Inflammatory macrophage treated with lipopolysaccharide for 1 hour (primary cell): ENCODE data around the gene CSMD2.

Source experiments
- DNase-seq, 2 donors: peaks; one replicate each; pipeline ENCODE4 v3.0.0-alpha.2; 2020 to 2022

CSMD2 gene

DNA sequence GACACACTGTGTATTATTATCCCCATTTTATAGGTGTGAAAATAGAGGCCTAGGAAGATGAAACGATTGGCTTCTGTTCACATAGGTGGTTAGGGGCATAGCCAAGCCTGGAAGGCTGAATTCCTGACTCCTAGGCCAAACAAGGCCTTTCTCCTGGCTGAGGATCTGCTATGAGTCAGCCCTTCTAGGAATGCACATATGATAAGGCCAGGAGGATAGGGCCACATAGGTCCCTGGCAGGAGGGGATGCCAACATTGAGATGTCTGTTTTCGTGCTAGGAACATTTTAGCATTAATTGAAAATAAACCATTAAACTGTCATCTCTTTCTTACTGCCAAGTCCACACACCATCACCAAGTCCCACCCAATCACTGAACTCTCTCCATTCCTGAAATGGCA lies 9.2 kb downstream of the CSMD2 start:
- DNase-seq = no peak

DNA sequence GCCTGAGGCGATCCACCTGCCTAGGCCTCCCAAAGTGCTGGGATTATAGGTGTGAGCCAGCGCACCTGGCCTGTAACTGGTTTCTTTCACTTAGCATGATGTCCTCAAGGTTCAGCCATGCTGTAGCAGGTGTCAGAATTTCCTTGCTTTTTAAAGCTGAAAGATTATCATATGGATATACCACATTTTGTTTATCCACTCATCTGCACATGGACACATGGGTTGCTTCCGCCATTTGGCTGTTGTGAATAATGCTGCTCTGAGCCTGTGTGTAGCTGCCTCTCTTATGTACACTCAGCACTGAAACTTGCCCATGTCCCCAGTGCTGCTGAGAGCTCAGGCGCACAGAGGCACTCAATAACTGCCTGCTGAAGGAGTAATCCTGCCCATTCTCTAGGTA lies 11.8 kb downstream of the CSMD2 start:
- no peak for DNase-seq

DNA sequence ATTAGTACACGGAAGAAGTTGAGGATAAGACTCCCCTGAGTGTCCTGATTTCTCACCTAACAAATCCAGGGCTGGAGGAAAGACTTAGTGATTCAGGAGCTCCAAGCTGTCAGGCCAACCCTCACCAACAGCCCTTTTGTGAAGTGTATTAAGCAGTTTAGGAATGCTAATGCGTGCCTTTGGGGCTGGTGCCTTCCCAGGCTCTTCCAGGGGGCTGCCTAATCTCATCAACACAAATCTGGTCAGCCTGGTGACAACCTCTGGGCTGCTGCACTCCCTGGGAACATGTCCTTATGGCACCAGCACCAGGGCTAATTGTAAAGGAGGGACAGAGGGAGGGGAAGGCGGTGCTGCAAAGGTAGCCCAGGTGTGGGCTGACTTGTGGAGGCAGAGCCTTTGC lies 15.5 kb downstream of the CSMD2 start:
- no peak for DNase-seq

DNA sequence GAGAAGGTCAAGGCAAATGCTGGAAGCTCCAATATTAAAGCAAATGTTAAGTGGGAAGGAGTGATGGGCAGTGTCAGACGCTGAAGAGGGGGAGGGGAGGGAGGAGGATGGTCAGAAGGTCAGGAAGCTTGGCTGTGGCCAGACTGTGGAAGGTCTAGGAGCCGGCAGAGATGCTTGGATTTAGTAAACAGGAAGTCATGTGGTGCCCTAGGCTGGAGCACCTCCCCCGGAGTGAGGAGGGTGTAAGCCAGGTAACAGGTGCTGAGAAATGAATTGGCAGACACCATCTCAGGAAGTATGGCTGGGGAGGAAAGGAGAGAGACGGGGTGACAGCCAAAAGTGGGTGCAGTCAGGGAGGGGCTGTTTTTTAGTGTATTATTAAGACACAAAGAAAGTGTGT lies 17.7 kb downstream of the CSMD2 start:
- no peak for DNase-seq

DNA sequence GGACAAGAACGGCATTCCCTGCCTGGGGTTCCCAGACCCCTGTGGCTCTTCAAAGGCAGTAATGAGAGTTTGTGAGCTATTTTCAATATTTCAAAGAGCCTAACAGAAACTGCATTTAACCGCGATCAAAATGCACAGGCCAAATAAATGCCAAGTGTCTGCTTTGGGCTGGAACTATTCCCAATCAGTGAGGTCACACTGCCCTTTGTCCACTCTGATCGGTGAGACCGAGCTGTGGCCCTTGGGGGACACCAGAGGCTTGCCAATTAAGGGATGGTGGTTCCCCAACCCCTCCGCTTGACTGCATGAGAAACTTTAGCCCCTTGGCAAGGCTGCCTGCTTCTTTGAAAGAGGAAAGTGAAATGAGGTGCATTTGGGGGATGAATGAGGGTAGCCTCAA lies 20.3 kb downstream of the CSMD2 start:
- DNase-seq = no peak

DNA sequence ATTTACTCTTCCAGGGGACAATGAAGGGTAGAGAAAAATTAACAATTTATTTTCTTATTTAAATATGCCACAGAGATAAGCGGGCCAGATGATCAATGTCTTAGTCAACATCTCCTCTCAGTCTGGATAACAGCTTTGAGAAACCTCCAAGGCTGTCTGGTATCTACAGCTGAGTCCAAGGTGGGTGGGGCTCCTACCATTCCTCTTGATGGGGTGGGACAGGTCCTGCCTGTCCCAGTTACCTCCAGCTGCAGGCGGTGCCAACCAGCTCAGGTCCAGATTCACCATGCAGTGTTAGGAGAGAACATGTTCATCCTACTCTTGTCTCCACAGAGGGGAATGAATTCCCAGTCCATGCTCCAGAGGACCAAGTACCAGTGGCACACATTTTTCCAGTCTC lies 21.1 kb downstream of the CSMD2 start:
- DNase-seq = no peak

DNA sequence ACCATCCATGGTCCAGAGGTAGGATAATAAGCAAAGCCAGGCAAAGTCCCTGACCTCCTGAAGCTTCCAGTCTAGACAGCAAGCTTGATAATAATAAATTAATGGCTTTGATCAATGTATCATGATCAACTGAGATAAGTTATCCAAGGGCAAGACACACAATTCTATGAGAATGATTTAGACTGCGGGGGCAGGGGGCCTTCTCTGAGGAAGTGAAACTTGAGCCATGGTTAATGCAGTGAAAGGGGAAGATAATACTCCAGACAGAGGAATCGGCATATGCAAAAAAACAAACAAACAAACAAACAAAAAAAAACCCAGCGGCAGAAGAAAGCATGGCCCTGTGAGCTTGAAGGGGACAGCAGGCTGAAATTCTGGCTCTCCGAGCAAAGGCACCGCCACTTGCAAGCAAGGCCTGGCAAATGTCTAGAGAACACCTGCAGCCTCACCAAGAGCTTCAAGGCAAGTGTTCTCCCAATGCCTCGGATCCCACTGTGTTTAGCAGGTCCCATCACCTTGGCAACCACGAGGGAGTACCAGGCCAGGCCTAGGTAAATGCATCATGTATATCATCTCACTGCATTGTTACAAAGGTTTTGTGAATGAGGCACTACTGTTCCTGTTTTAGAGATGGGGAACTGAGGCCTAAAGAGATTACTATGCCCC lies 24.9 kb downstream of the CSMD2 start:
- DNase-seq = peak in 1 of 2 donors; percentile 3

DNA sequence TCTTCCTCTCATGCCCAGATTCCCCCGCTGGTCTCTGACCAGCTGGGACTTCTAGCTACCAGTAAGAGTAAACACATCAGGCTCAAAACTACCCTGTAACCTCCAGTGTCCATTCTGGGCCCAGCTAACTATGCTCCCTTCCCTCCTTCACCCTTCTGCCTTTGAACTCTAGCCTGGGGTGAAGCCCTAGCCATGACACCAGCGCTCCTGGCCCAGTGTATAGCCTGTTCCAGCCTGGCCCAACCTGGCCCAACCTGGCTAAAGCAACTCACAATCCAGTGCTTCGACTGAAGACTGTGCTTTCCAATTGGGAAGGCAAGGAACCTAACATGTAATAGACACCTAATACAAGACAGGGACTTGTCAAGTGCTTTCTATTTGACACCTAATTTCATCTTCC lies 27.6 kb downstream of the CSMD2 start:
- no peak for DNase-seq

DNA sequence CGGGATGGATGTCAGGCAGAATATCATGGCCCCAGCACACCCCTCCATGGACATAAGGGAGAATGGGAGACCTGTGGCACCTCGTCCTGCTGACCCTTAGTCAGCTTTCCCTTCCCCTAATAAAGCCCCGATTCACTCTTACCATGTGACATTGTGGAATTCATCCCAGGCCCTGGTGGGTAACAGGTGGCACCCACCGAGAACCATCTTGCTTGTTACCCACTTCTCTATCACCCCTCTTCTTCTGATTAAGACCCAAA lies 32.9 kb downstream of the CSMD2 start:
- no peak for DNase-seq

DNA sequence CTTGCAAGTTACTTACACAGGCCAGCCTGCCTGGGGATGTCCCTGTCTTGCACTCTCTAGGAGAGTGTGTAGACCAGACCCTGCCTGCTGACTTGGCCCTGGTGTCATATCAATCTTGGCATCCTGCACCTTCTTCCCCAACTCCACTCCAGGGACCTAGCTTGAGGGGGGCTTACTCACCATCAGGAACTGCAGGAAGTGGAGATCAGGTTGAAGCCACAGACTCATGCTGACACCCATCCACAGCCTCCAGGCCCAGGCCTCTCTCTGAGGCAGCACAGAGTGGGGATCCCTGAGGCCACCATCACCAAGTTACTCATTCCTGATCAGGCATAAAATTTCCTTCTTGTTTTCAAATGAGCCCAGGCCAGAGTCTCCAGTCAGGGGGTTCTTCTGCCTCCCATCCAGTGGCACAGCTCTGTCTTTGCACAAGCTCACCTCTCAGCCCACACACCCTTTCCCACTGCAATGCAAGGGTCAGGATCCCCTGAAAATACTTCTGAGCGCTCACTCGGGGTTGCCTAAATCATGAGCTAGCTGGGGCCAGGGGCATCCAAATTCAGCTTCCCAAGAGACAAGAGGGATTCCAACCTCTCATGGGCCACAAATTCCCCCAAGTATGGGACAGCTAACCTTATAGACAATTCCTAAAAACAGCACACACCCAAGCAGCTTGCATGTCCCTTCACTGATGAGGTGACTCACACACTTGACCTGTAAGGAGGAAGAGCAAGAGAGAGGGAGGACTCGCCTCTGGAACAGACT lies 33.5 kb downstream of the CSMD2 start:
- no peak for DNase-seq

DNA sequence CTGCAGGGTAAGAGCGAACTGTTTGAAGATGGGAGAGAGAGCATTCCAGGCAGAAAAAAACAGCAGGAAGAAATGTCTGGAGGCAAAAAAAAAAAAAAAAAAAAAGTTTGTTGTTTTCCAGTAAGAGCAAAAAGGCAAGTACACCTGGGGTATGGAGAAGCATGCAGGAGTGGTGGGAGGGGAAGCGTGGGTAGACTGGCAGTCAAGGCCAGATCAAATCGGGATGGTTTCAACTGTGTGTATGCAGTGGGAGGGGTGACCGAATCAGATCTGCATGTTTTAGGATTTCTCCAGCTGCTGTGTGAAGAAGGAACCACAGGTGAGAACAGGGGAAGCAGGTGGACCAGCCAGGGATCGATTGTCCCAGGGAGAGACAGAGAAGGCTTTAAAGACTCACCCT lies 34.7 kb downstream of the CSMD2 start:
- no peak for DNase-seq

DNA sequence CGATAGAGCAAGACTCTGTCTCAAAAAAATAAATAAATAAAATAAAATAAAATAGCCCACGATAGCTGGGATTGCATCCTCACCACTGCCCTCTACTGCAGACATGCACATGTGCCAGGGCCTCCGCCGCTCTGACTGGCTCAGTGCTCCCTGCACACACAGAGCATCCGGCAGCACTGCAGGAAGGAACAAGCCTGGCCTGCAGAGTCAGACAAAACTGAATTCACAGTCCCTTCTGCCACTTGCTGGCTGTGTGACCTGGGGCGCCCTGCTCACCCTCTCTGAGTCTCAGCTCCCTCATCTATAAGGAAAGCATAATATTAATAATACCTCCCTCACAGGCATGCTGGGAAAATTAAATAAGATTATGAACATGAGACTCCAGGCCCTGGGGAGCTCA lies 35.4 kb downstream of the CSMD2 start:
- no peak for DNase-seq

DNA sequence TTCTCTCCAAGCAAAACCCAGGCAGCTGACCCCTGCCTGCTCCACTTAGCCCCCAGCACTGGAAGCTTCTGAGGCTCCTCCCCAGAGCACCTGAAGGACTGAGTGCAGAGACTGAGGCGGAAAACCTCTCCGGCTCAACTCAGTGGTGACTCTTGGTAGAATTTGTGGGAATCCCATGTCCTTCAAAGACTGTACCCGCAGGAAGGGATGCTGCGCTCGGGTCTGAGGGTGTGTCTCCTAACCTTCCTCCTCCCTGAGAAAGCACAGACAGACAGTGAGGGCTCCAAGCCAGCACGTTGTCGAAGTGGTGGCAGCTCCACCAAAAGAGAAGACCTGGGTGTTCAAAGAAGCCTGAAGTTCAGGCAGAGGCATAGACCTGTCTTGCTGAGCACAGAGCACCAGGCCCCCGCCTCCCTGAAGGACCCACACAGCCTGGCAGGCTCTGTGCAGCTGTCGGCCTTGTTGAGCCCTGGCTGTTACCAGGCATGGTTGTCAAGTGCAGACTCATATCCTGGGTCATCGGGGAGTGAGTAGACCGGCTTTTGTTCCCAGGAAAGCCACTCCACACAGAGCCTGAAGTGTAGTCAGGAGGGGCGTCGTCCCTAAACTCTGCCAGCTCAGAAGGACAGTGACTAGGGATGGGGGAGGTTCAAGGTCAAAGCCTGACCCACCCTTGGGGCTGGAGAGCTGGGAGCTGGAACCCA lies 36.7 kb downstream of the CSMD2 start:
- no peak for DNase-seq

DNA sequence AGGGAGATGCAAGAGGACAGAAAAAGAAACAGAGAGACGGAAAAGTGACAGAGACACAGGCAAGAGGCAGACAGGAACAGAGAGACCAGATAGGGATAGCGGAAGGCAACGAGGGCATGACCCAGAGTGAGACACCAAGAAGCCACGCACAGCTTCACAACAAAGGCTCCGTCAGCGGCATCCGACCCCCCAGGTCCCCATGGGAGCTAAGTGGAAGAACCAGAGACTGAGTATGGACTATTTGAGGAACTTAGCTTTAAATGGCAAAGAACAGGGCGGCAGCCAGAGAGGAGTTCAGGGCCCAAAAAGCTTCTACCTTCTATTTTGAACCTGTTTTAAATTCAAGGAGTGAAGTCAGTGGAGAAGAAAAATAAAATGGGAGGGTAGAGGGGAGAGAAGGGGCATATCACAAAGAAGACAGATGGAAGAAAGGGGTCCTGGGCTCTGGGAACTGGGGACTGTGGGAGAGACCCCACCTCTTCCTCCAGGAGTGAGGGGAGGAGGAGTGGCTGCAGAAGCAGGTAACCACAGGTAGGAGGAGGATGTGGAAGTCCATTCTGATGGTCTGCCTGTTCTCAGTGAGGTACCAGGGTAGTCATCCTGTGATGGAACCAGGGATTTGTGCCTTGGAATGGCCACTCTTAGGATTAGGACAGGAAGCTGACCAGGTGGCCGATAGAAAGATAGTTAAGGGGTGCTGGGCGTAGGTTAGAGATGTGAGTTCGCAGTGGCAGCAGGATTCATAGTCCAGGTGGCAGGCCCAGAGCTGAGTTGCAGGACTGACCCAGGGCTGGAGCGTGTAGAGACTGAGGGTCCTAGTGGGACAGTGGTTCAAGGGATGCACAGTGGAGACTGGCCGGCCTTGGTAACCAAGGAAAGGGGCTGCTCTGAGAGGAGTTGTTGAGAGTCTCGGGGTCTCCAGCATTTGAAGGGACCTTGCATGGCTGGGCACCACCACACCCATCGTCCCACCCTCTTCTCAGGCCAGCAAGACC lies 37.7 kb downstream of the CSMD2 start:
- DNase-seq = no peak

DNA sequence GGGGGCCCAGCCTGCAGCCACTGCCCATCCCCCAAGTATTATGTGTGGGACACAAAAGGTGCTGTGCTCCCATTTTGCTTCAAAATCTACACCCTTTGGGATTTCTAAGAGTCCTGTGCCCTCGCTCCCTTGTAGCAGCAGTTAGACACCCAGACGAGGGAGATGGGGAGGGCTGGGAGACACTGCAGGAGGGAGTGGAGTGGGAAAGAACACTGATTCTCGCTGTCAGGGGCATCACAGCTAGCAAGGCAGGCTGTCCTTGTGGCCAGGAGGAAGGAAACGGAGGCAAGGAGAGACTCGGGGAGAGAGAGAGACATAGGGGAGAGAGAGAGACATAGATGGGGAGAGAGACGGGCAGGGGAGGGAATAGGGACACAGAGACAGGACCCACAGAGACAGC lies 38.5 kb downstream of the CSMD2 start:
- no peak for DNase-seq

DNA sequence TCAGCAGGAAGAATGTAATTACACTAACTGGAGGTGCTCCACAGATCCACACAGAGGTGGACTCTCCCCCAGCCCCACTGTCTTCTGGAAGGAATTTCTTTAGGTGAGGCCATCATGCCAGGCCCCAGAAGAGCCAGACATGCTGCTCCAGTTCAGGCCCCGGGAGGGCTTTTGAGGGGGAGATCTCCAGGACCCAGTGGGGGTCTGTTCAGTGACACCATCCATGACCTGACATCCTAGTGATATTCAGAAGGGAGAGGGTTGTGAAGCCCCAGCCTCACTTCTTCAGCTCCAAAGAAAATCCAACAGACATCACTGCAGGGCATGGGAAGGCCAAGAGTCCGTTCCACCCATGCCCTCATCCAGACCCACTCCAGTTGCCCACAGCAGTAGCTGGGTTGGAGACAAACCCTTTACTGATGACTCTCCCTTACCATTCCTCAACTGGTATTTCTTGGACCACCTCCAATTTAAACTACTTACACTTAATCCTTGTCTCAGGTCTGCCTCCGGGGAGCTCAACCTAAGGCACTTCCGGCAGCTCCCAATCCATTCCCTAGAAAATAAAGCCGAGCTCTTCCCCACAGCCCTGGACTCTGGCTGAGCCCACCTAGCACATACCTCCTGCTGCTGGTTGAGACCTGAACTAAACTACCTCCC lies 39.2 kb downstream of the CSMD2 start:
- no peak for DNase-seq

DNA sequence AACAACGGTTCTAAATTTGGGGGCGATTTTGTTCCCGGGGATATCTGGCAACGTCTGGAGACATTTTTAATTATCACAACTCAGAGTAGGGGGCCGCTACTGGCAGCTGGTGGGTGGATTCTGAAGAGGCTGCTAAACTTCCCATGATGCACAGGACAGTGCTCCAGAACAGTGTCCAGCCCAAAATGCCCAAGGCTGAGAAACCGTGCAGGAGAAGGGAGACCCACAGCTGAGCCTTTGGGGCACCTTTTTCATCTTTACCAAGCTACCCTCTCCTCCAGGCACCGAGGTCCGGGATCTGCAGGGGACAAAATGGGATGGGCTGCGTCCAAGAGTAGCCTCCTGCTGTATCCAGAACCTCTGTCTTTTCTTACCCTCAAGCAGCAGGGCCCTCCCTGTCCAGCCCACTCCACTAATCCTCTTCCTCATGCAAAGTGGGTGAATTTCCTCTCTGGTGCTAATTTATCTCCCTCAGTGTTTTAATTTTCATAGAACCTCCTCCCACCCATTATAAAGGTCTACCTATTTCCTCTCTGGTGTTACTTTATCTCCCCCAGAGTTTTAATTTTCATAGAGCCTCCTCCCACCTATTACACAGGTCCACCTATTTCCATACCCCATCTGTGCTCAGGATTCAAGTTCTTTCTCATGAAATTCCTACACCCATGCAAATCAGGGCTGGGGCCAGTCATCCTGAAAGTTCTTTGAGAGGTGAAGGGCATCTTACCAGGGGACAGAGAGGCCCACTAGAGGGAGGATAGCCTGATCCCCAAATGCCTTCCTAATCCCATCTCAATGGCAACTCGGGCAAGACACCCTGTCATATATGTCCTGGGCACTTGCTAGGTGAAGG lies 42.7 kb downstream of the CSMD2 start:
- DNase-seq = no peak

DNA sequence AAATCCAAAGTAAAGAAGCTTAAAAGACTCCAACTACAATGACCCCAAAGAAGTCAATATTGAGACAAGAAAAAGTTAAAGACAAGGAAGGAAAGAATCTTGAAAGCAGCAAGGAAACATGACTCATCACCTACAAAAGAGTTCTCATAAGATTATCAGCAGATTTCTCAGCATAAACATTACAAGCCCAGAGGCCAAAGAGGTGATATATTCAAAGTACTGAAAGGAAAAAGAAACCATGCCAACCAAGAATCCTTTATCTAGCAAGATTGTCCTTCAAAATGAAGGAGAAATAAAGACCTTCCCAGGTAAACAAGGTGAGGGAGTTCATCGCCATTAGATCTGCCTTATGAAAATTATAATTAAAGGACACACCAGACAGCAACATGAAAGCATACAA lies 49.8 kb downstream of the CSMD2 start:
- DNase-seq = no peak

DNA sequence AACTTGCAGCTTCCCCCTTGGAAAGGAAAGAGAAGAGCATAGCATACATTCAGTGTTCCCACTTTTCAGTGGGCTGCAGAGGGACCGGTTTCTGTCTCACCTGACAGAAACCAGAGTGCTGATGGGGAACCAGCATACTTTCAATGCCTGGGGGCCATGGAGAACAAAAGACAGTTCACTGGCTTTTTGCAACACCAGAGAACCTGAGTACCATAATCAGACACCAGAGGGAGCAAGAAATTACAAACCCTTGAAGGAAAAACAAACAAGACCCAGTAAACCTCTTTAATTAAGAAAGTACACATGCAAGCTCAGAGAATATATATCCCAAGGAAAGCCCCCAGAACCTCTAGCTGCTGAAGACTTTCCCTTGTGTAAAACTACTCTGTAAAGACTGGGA lies 51.1 kb downstream of the CSMD2 start:
- peak in 1 of 2 donors; percentile 29 for DNase-seq

DNA sequence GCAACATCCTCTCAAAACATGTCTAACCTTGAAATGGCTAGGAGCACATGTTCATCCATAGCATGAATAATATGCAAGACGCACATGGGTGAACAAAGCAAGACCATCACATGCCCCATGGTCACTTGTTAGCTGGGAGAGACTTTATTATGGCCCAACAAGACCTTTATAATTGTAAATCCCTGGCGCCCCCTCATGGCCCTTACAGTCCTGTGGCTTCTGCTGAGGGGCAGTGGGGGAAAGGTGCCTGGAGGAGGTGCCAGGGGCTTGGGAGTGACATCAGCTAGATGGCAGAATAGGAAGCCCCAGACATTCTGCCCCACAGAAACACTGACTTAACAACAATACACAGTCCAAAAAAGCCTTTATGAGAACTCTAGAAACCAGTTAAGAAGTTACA lies 51.7 kb downstream of the CSMD2 start:
- DNase-seq = no peak

DNA sequence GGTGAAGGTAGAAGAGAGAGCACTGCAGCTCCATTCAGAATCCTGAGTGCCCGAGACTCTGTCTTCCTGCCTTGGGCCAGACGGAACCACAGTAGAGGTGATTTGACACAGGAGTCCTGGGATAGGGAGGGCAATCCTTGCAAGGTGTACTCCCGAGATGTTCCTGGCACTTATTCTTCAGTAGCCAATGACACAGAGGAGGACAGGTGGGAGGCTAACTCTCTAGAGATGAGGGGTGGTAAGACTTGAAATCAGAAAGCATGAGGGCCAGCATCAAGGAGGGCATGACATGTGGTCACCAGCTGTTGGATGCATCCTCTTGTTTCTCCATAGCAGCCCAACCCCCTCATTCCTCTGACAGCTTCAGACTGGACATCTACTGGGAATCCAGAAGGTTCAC lies 56.3 kb downstream of the CSMD2 start:
- DNase-seq = no peak

DNA sequence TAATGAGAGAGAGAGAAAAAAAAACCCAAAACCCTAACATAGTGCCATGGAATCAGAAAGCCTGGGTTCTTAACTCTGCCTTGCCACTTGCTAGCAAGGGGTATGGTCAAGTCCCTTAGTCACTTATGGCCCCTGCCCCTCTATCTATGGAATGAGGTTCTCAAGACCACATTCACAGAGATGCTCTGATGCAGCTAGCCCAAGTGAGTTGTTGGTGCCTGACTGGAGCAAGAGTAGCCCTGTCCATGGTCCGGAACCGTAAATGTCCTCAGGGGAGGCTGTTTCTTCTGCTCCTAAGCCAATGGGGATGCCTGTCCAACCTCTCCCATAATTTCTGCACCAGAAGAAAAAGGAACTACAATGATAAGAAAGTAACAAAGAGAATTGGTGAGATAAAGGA lies 56.8 kb downstream of the CSMD2 start:
- no peak for DNase-seq
